GM12892 (cell line): ENCODE data around the gene FBP1.

Source experiments
- POLR2A ChIP-seq: IDR thresholded peaks from 2 replicates; pipeline ENCODE4 v1.6.1; 2011; ENCODE audit warnings: low read depth, low read length, control low read depth
- POLR2AphosphoS5 ChIP-seq: IDR thresholded peaks from 2 replicates; pipeline ENCODE4 v1.6.1; 2011; ENCODE audit warnings: low read depth, low read length, control low read depth
- TAF1 ChIP-seq: IDR thresholded peaks from 2 replicates; pipeline ENCODE4 v1.6.1; 2011; ENCODE audit warnings: low read depth, mild to moderate bottlenecking, control low read depth, low read length, borderline replicate concordance

DNA sequence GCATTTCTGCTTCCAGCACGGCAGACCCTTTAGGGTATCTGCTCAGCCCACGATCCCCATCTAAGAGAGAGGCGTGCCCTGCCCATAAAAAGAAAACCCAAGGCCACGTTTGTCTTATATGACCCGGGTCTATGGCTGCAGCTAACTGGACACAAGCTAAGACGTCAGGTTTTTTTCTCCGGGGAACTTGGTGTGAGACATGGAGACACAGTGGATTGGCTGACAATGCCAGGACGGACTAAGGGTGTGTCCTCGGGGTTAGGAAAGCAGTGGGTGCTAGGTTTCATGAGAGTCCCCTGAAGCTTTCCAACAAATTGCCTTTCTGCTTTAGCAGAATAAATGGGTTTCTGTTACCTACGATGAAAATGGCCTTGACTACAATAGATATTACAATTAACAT is 38.6 kb downstream of the FBP1 start:
- TF ChIP-seq POLR2AphosphoS5: no peak
- TF ChIP-seq POLR2A: no peak
- no peak for TF ChIP-seq TAF1
